ENCODE measurements around the gene LMO1. TPM values are rescaled to one million over a fixed set of nuclear protein-coding genes. Genes with fewer than 3 reads are reported as not detected.

LMO1 gene
- total and polyA plus RNA-seq, 4 donors = 1.8 to 8.7 (median 5.1) TPM

DNA sequence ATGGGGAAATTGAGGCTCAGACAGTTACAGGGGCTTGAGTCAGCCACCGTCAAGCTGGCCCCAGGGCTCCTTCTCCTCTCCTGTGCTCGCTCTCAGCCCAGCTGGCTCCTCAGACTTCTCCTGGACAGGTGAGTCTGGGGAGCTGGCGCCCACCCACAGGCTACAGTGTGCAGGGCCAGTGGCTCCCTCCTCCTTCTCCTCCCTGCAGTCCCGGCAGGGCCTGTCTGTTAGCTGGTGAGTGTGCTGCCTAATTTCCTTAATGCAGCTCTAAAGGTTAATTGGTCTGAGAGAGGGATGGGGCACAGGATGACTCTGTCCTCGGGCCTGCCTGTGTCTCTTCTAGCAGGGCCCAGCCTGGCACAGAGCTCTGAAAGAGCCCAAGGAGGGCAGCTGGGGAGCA, 31.7 kb downstream of the LMO1 start:
- 84% methylated on average over 4 of the region's 5 CpGs for WGBS (ENCODE audit: insufficient coverage)
- no peak overlapping the region for H3K27ac ChIP-seq (ENCODE audit: low read depth, low read length)

GRCh38 chr11:8230921-8231847, 32.5 kb downstream of the LMO1 start:
- Histone ChIP-seq H3K27ac (ENCODE audit: low read depth, low read length) (no peak overlapping the region), H3K27me3 (ENCODE audit: control insufficient read depth, insufficient read depth, low read length) (peaks cover 5% of the 10 kb centered on the region), H3K9me3 (ENCODE audit: control insufficient read depth, insufficient read depth, low read length) (no peaks in the 10 kb centered on the region), H3K4me3 (ENCODE audit: low read depth, low read length) (no peak overlapping the region), H3K36me3 (ENCODE audit: control insufficient read depth, insufficient read depth, low read length) (no peaks in the 10 kb centered on the region), H3K4me1 (ENCODE audit: control insufficient read depth, insufficient read depth, low read length) (peaks cover 40% of the 10 kb centered on the region)
- 85% methylated on average over 14 of the region's 21 CpGs for WGBS (ENCODE audit: insufficient coverage)
- no peak for DNase-seq (ENCODE audit: low read depth in 4 of 6, low spot score in 6 of 6)

More for the DNA sequence above, 31.7 kb downstream of the LMO1 start:
- no peak for DNase-seq (ENCODE audit: low read depth in 4 of 6, low spot score in 6 of 6)
- H3K4me1 ChIP-seq (ENCODE audit: control insufficient read depth, insufficient read depth, low read length) = peaks cover 40% of the 10 kb centered on the region
- H3K36me3 ChIP-seq (ENCODE audit: control insufficient read depth, insufficient read depth, low read length) = no peaks in the 10 kb centered on the region
- H3K4me3 ChIP-seq (ENCODE audit: low read depth, low read length) = no peak overlapping the region
- H3K9me3 ChIP-seq (ENCODE audit: control insufficient read depth, insufficient read depth, low read length) = no peaks in the 10 kb centered on the region
- peaks cover 5% of the 10 kb centered on the region for H3K27me3 ChIP-seq (ENCODE audit: control insufficient read depth, insufficient read depth, low read length)

DNA sequence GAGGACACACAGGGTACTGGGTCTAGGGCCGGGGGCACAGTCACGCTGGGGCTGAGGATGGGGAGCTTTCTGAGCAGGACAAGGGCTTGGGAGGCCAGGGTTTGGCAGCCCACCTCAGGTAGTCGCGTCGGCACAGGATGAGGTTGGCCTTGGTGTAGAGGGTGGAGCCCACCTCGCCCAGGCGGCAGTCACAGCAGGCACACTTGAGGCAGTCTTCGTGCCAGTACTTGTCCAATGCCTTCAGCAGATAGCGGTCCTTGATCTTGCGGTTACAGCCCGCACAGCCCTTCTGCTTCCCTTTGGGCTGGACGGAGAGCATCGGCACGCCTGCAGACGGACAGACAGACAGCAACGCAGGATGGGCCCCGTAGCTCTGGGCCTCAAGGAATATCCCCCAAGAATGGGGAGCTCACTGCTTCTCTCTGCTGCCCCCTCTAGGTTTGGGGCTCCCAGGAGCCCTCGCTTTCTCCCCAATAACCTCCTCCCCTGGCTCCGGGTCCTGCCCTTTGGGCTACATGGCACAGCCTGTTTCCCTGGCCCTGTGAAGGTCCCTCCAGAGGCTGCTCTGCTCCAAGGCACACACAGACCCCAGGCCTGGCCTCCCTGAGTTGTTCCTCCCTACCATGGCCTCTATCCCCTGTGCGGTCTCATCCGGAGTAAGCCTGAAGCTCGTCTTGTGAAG, 33.4 kb downstream of the LMO1 start:
- WGBS (ENCODE audit: insufficient coverage) = 94% methylated on average over 22 of the region's 22 CpGs
- H3K4me3 ChIP-seq (ENCODE audit: low read depth, low read length) = no peak overlapping the region
- H3K27me3 ChIP-seq (ENCODE audit: control insufficient read depth, insufficient read depth, low read length) = peaks cover 5% of the 10 kb centered on the region
- H3K9me3 ChIP-seq (ENCODE audit: control insufficient read depth, insufficient read depth, low read length) = no peaks in the 10 kb centered on the region
- DNase-seq (ENCODE audit: low read depth in 4 of 6, low spot score in 6 of 6) = no peak
- H3K4me1 ChIP-seq (ENCODE audit: control insufficient read depth, insufficient read depth, low read length) = peaks cover 44% of the 10 kb centered on the region
- H3K36me3 ChIP-seq (ENCODE audit: control insufficient read depth, insufficient read depth, low read length) = no peaks in the 10 kb centered on the region
- no peak overlapping the region for H3K27ac ChIP-seq (ENCODE audit: low read depth, low read length)

DNA sequence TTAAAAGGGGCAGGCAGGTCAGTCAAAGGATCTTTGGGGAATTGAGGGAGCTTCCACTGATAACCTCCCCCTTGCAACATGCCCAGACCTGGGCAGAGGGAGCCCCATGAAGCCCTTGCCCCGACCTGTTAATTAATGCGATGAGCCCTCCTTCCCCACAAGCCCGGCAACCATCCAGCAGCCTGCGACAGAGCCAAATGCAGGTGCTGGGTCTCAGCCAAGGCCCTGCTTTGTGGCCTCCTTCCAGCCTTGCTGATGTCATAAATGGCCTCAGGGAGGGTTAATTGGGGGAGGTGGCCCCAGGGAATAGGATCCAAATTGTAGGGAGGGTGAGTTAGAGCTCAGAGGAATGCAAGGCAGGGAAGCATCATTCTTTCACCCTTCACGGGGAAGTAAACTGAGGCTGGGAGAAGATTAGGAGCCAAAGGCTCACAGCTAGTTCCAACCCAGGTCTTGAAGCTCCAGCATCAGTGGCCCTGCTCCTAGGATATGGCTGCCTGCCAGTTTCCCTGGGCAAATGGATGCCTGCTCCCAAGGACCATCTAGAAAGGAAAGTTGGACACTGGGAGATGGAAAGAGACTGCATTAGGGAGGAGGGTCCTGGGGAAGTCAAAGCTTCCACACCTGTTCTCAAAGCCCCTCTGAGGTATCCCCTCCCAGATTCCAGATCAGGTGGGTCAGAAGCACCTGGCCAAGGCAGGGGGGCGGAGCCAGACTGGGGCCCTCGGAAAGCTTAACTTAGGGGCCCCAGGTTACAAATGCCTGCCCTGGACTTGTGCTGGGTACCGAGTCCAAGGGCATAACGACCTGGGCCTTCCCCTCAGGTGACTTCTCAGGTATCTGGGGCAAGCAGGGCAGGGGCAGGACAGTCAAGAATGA, 34.1 kb downstream of the LMO1 start:
- Histone ChIP-seq H3K4me1 (ENCODE audit: control insufficient read depth, insufficient read depth, low read length) (peaks cover 43% of the 10 kb centered on the region), H3K9me3 (ENCODE audit: control insufficient read depth, insufficient read depth, low read length) (no peaks in the 10 kb centered on the region), H3K36me3 (ENCODE audit: control insufficient read depth, insufficient read depth, low read length) (no peaks in the 10 kb centered on the region), H3K4me3 (ENCODE audit: low read depth, low read length) (no peak overlapping the region), H3K27me3 (ENCODE audit: control insufficient read depth, insufficient read depth, low read length) (peaks cover 5% of the 10 kb centered on the region), H3K27ac (ENCODE audit: low read depth, low read length) (no peak overlapping the region)
- DNase-seq (ENCODE audit: low read depth in 4 of 6, low spot score in 6 of 6) = peak in 2 of 6 donors; percentile 69 to 79
- 55% methylated on average over 9 of the region's 9 CpGs for WGBS (ENCODE audit: insufficient coverage)

DNA sequence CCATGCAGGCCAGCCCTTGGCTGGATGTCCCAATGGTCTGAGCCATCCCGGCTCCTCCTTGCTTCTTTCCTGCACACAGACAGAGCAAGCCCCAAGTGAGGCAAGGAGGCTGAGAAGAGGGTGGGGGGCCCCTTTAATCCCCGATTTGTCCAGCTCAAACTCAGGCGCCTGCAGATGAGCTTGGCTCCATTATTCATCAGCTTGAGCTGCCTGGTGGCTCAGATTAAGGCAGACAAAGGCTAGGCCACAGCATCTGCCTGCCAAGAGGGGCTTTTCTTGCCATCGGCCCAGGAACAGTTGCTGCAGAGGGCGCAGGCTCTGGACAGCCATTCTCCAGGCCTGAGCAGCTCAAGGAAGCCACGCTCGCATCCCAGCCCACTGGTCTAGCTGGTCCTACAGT, 35.4 kb downstream of the LMO1 start:
- no peaks in the 10 kb centered on the region for H3K9me3 ChIP-seq (ENCODE audit: control insufficient read depth, insufficient read depth, low read length)
- H3K4me1 ChIP-seq (ENCODE audit: control insufficient read depth, insufficient read depth, low read length) = peaks cover 42% of the 10 kb centered on the region
- no peak overlapping the region for H3K27ac ChIP-seq (ENCODE audit: low read depth, low read length)
- peak in 2 of 6 donors; percentile 28 to 62 for DNase-seq (ENCODE audit: low read depth in 4 of 6, low spot score in 6 of 6)
- peaks cover 2% of the 10 kb centered on the region for H3K36me3 ChIP-seq (ENCODE audit: control insufficient read depth, insufficient read depth, low read length)
- H3K4me3 ChIP-seq (ENCODE audit: low read depth, low read length) = no peak overlapping the region
- H3K27me3 ChIP-seq (ENCODE audit: control insufficient read depth, insufficient read depth, low read length) = peaks cover 7% of the 10 kb centered on the region
- WGBS (ENCODE audit: insufficient coverage) = 47% methylated on average over 5 of the region's 7 CpGs

- Histone ChIP-seq H3K4me1 (ENCODE audit: control insufficient read depth, insufficient read depth, low read length) (peaks cover 45% of the 10 kb centered on the region), H3K27ac (ENCODE audit: low read depth, low read length) (no peak overlapping the region), H3K4me3 (ENCODE audit: low read depth, low read length) (no peak overlapping the region), H3K27me3 (ENCODE audit: control insufficient read depth, insufficient read depth, low read length) (peaks cover 7% of the 10 kb centered on the region), H3K36me3 (ENCODE audit: control insufficient read depth, insufficient read depth, low read length) (peaks cover 2% of the 10 kb centered on the region), H3K9me3 (ENCODE audit: control insufficient read depth, insufficient read depth, low read length) (no peaks in the 10 kb centered on the region)
- WGBS (ENCODE audit: insufficient coverage) = 67% methylated on average over 2 of the region's 4 CpGs
- no peak for DNase-seq (ENCODE audit: low read depth in 4 of 6, low spot score in 6 of 6)
Observed at GRCh38 chr11:8227156-8228152, 36.2 kb downstream of the LMO1 start.

- Histone ChIP-seq H3K4me1 (ENCODE audit: control insufficient read depth, insufficient read depth, low read length) (peaks cover 45% of the 10 kb centered on the region), H3K27me3 (ENCODE audit: control insufficient read depth, insufficient read depth, low read length) (peaks cover 4% of the 10 kb centered on the region), H3K4me3 (ENCODE audit: low read depth, low read length) (no peak overlapping the region), H3K27ac (ENCODE audit: low read depth, low read length) (no peak overlapping the region), H3K36me3 (ENCODE audit: control insufficient read depth, insufficient read depth, low read length) (peaks cover 2% of the 10 kb centered on the region), H3K9me3 (ENCODE audit: control insufficient read depth, insufficient read depth, low read length) (no peaks in the 10 kb centered on the region)
- WGBS (ENCODE audit: insufficient coverage) = 5% methylated on average over 8 of the region's 8 CpGs
- peak; percentile 59 to 93 (median 68) for DNase-seq (ENCODE audit: low read depth in 4 of 6, low spot score in 6 of 6)
Observed at GRCh38 chr11:8225589-8226036, 38.1 kb downstream of the LMO1 start.

GRCh38 chr11:8224711-8225110, 39.0 kb downstream of the LMO1 start:
- Histone ChIP-seq H3K9me3 (ENCODE audit: control insufficient read depth, insufficient read depth, low read length) (no peaks in the 10 kb centered on the region), H3K27me3 (ENCODE audit: control insufficient read depth, insufficient read depth, low read length) (peaks cover 2% of the 10 kb centered on the region), H3K4me3 (ENCODE audit: low read depth, low read length) (no peak overlapping the region), H3K4me1 (ENCODE audit: control insufficient read depth, insufficient read depth, low read length) (peaks cover 41% of the 10 kb centered on the region), H3K27ac (ENCODE audit: low read depth, low read length) (no peak overlapping the region), H3K36me3 (ENCODE audit: control insufficient read depth, insufficient read depth, low read length) (peaks cover 2% of the 10 kb centered on the region)
- 89% methylated on average over 2 of the region's 2 CpGs for WGBS (ENCODE audit: insufficient coverage)
- no peak for DNase-seq (ENCODE audit: low read depth in 4 of 6, low spot score in 6 of 6)

Data from spinal cord (tissue), 10 donors.